Effector memory CD4-positive, alpha-beta T cell (primary cell): Measurements from ENCODE around the gene IFNGR1.

Experiments
- DNase-seq, 3 donors: peaks; one replicate each; pipeline ENCODE4 v3.0.0-alpha.2; 2020
- H3K27ac ChIP-seq: 2 replicates; pipeline ENCODE4 v1.7.0; 2013; ENCODE audit warnings: mild to moderate bottlenecking, low read length, moderate library complexity; ENCODE audit not compliant: insufficient read depth, poor library complexity, severe bottlenecking
- H3K27me3 ChIP-seq: replicated peaks from 2 replicates; pipeline ENCODE4 v1.7.0; 2013; ENCODE audit warnings: mild to moderate bottlenecking, low read length; ENCODE audit not compliant: insufficient read depth, control insufficient read depth, poor library complexity, severe bottlenecking
- H3K36me3 ChIP-seq: 2 replicates; pipeline ENCODE4 v1.7.0; 2013; ENCODE audit warnings: mild to moderate bottlenecking, low read length, moderate library complexity; ENCODE audit not compliant: control insufficient read depth, insufficient read depth
- H3K4me1 ChIP-seq: 2 replicates; pipeline ENCODE4 v1.7.0; 2013; ENCODE audit warnings: low read length, mild to moderate bottlenecking; ENCODE audit not compliant: control insufficient read depth, insufficient read depth, poor library complexity, severe bottlenecking
- H3K4me3 ChIP-seq: 2 replicates; pipeline ENCODE4 v1.7.0; 2013; ENCODE audit warnings: low read length, low read depth, mild to moderate bottlenecking; ENCODE audit not compliant: insufficient read depth, poor library complexity, severe bottlenecking
- H3K9me3 ChIP-seq: 2 replicates; pipeline ENCODE4 v1.7.0; 2013; ENCODE audit warnings: mild to moderate bottlenecking, low read length, moderate library complexity; ENCODE audit not compliant: control insufficient read depth

The IFNGR1 gene

GRCh38 chr6:137181891-137182653 is 37.1 kb downstream of the IFNGR1 start:
- Histone ChIP-seq H3K4me3 (no peak overlapping the region), H3K9me3 (no peaks in the 10 kb centered on the region), H3K4me1 (no peaks in the 10 kb centered on the region), H3K36me3 (no peaks in the 10 kb centered on the region), H3K27me3 (no peaks in the 10 kb centered on the region), H3K27ac (no peak overlapping the region)
- no peak for DNase-seq

- no peak for DNase-seq
- Histone ChIP-seq H3K4me1 (no peaks in the 10 kb centered on the region), H3K27ac (no peak overlapping the region), H3K36me3 (no peaks in the 10 kb centered on the region), H3K9me3 (no peaks in the 10 kb centered on the region), H3K27me3 (no peaks in the 10 kb centered on the region), H3K4me3 (no peak overlapping the region)
These were observed 41.6 kb downstream of the IFNGR1 start for GRCh38 chr6:137177611-137178010.

GRCh38 chr6:137176729-137177128 is 42.5 kb downstream of the IFNGR1 start:
- no peak overlapping the region for H3K27ac ChIP-seq
- no peaks in the 10 kb centered on the region for H3K9me3 ChIP-seq
- no peaks in the 10 kb centered on the region for H3K4me1 ChIP-seq
- H3K4me3 ChIP-seq: no peak overlapping the region
- H3K27me3 ChIP-seq: no peaks in the 10 kb centered on the region
- DNase-seq: no peak
- H3K36me3 ChIP-seq: no peaks in the 10 kb centered on the region

- Histone ChIP-seq H3K27ac (no peak overlapping the region), H3K36me3 (no peaks in the 10 kb centered on the region), H3K4me3 (no peak overlapping the region), H3K27me3 (no peaks in the 10 kb centered on the region), H3K9me3 (no peaks in the 10 kb centered on the region), H3K4me1 (no peaks in the 10 kb centered on the region)
- DNase-seq: no peak
These were observed 43.3 kb downstream of the IFNGR1 start for GRCh38 chr6:137175868-137176245.

GRCh38 chr6:137175157-137175867 is 43.9 kb downstream of the IFNGR1 start:
- Histone ChIP-seq H3K4me1 (no peaks in the 10 kb centered on the region), H3K4me3 (no peak overlapping the region), H3K27me3 (no peaks in the 10 kb centered on the region), H3K27ac (no peak overlapping the region), H3K9me3 (no peaks in the 10 kb centered on the region), H3K36me3 (no peaks in the 10 kb centered on the region)
- DNase-seq: no peak

- no peak within 1 kb of the TSS for H3K27ac ChIP-seq
These were observed 45.7 kb downstream of the IFNGR1 start, which contains the start of gene IL22RA2 for GRCh38 chr6:137173501-137173900. Gene IL22RA2 (minus strand): TSS chr6:137173644. CDS start chr6:137161749, 11,895 bp downstream.

GRCh38 chr6:137172734-137173431 is 46.3 kb downstream of the IFNGR1 start:
- no peaks in the 10 kb centered on the region for H3K36me3 ChIP-seq
- H3K27me3 ChIP-seq: no peaks in the 10 kb centered on the region

More at GRCh38 chr6:137173501-137173900, 45.7 kb downstream of the IFNGR1 start, which contains the start of gene IL22RA2:
- Histone ChIP-seq H3K27me3 (no peaks in the 10 kb centered on the region), H3K9me3 (no peaks in the 10 kb centered on the region), H3K4me3 (no peak within 1 kb of the TSS), H3K36me3 (no peaks in the 10 kb centered on the region), H3K4me1 (no peaks in the 10 kb centered on the region)
- no peak for DNase-seq

GRCh38 chr6:137171824-137172733 is 47.1 kb downstream of the IFNGR1 start:
- no peaks in the 10 kb centered on the region for H3K4me1 ChIP-seq
- no peak overlapping the region for H3K4me3 ChIP-seq
- no peaks in the 10 kb centered on the region for H3K9me3 ChIP-seq
- no peaks in the 10 kb centered on the region for H3K27me3 ChIP-seq
- H3K27ac ChIP-seq: no peak overlapping the region
- no peaks in the 10 kb centered on the region for H3K36me3 ChIP-seq
- DNase-seq: no peak

More at GRCh38 chr6:137172734-137173431, 46.3 kb downstream of the IFNGR1 start:
- no peak for DNase-seq
- no peaks in the 10 kb centered on the region for H3K4me1 ChIP-seq
- no peak overlapping the region for H3K27ac ChIP-seq
- no peak overlapping the region for H3K4me3 ChIP-seq
- no peaks in the 10 kb centered on the region for H3K9me3 ChIP-seq

GRCh38 chr6:137171053-137171374 is 48.2 kb downstream of the IFNGR1 start:
- Histone ChIP-seq H3K4me1 (peaks cover 5% of the 10 kb centered on the region), H3K36me3 (no peaks in the 10 kb centered on the region), H3K27ac (no peak overlapping the region), H3K4me3 (no peak overlapping the region), H3K9me3 (no peaks in the 10 kb centered on the region), H3K27me3 (no peaks in the 10 kb centered on the region)
- DNase-seq: no peak
